Body of pancreas (tissue), 4 donors: ENCODE results near the gene AKR1C1. TPM values are rescaled to one million over a fixed set of nuclear protein-coding genes. Genes with fewer than 3 reads are reported as not detected.

ENCODE experiments used
- ATAC-seq: fragments of 150-250 bp; one replicate; pipeline ENCODE4 v1.9.1; 2016
- DNase-seq, 4 donors: peaks; one replicate each; pipeline ENCODE4 v3.0.0-alpha.2; 2019
- H3K27ac ChIP-seq, 4 donors: fragments of 200-600 bp; sonication (generic); 1 replicate in 3 of 4; 2 replicates in 1 of 4; pipeline versions ENCODE4 v1.5.1 to v1.6.1; 2016 to 2019; ENCODE audit warnings: mild to moderate bottlenecking in 1 of 4, mixed read lengths in 1 of 4, moderate library complexity in 1 of 4
- H3K27me3 ChIP-seq, 2 donors: fragments of 200-600 bp; sonication (generic); one replicate each; pipeline ENCODE4 v1.6.0; 2016; ENCODE audit warnings: mild to moderate bottlenecking in 1 of 2
- H3K36me3 ChIP-seq, 2 donors: fragments of 200-600 bp; sonication (generic); replicated peaks in 1 of 2; 2 replicates each; pipeline ENCODE4 v1.5.1; 2016; ENCODE audit warnings: low read depth in 2 of 2; ENCODE audit not compliant: insufficient read depth in 1 of 2
- H3K4me1 ChIP-seq: fragments of 200-600 bp; sonication (generic); one replicate; pipeline ENCODE4 v1.6.0; 2016
- H3K4me3 ChIP-seq, 2 donors: fragments of 200-600 bp; sonication (generic); 1 replicate in 1 of 2; 2 replicates in 1 of 2; pipeline ENCODE4 v1.5.1; 2016 to 2019
- H3K9me3 ChIP-seq, 3 donors: fragments of 200-600 bp; sonication (generic); 1 replicate in 2 of 3; 2 replicates in 1 of 3; pipeline ENCODE4 v1.5.1; 2016
- POLR2A ChIP-seq, 3 donors: fragments of 450-650 bp; IDR thresholded peaks; one replicate each; pipeline ENCODE4 v1.6.1; 2016; ENCODE audit warnings: antibody characterized with exemption in 3 of 3, mild to moderate bottlenecking in 2 of 3
- WGBS, 2 donors: methylation state at CpG; one replicate each; pipeline ENCODE4 v1.1.5; 2017; 5-methylcytosine and 5-hydroxymethylcytosine counted together
- intact Hi-C: fragments of 100-400 bp; cut with DNase I; formaldehyde crosslinking; loops from one replicate; pipeline ENCODE4 v1.15.1; 2023
- total RNA-seq, 2 donors: library from RNA; depleted of rRNA; stranded (reverse); fragments of >200 nt; gene quantifications; one replicate each; pipeline ENCODE4 v1.1.0, GENCODE V29; 2016
- TF ChIP-seq, protein P1 (sequence below), 7 experiments: fragments of 450-650 bp in 4 of 7; fragments of 200-600 bp in 3 of 7; sonication (generic) in 3 of 7; IDR thresholded peaks; one replicate each; pipeline ENCODE4 v1.5.1; 2016 to 2019; ENCODE audit warnings: antibody characterized with exemption in 7 of 7

AKR1C1 gene
- total RNA-seq, 2 donors from 2014 or later: 18.9 to 49.4 TPM

GRCh38 chr10:4943821-4944220 lies 19.4 kb upstream of the AKR1C1 start:
- WGBS, 2 donors: 72% methylated on average over 2 of the region's 2 CpGs
- Histone ChIP-seq H3K27me3 (no peaks in the 10 kb centered on the region), H3K36me3 (no peaks in the 10 kb centered on the region), H3K4me3 (no peak overlapping the region), H3K9me3 (no peaks in the 10 kb centered on the region), H3K27ac (peak overlapping the region in 2 of 4 donors; percentile 43 to 67), H3K4me1 (peaks cover 38% of the 10 kb centered on the region)
- no peak for TF ChIP-seq POLR2A (IDR thresholded peaks at IDR 0.05)
- TF ChIP-seq, protein P1, sequence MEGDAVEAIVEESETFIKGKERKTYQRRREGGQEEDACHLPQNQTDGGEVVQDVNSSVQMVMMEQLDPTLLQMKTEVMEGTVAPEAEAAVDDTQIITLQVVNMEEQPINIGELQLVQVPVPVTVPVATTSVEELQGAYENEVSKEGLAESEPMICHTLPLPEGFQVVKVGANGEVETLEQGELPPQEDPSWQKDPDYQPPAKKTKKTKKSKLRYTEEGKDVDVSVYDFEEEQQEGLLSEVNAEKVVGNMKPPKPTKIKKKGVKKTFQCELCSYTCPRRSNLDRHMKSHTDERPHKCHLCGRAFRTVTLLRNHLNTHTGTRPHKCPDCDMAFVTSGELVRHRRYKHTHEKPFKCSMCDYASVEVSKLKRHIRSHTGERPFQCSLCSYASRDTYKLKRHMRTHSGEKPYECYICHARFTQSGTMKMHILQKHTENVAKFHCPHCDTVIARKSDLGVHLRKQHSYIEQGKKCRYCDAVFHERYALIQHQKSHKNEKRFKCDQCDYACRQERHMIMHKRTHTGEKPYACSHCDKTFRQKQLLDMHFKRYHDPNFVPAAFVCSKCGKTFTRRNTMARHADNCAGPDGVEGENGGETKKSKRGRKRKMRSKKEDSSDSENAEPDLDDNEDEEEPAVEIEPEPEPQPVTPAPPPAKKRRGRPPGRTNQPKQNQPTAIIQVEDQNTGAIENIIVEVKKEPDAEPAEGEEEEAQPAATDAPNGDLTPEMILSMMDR (IDR thresholded peaks at IDR 0.05): no peak
- intact Hi-C loops: no loop called here
- no peak for DNase-seq
- no peak for ATAC-seq

DNA sequence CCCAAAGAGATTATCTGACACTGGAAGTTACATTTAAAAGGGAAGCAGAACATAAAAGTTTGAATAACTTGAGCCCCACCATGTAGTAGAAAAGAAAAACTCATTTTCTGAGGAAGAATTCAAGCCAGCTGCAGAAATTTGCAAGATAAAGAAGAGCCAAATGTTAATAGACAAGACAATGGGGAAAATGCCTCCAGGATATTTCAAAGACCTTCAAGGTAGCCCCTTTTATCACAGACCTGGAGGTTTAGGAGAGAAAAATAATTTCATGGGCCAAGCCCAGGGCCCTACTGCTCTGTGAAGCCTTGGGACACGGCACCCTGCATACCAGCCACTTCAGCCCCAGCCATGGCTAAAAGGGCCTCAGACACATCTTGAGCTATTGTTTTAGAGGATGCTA lies 18.4 kb upstream of the AKR1C1 start:
- Histone ChIP-seq H3K4me3 (no peak overlapping the region), H3K27ac (no peak overlapping the region), H3K27me3 (no peaks in the 10 kb centered on the region), H3K4me1 (peaks cover 41% of the 10 kb centered on the region), H3K36me3 (no peaks in the 10 kb centered on the region), H3K9me3 (no peaks in the 10 kb centered on the region)
- DNase-seq (no peak), ATAC-seq (no peak)
- TF ChIP-seq POLR2A (IDR thresholded peaks at IDR 0.05): no peak
- TF ChIP-seq, protein P1 (IDR thresholded peaks at IDR 0.05): no peak
- intact Hi-C loops: no loop called here
- WGBS, 2 donors: 88 to 100% methylated on average over 1 of the region's 1 CpG

GRCh38 chr10:4945766-4946717 lies 17.2 kb upstream of the AKR1C1 start:
- H3K36me3 ChIP-seq: no peaks in the 10 kb centered on the region
- H3K27ac ChIP-seq: peak overlapping the region in 3 of 4 donors; percentile 41 to 88 (median 83)
- no peak for DNase-seq
- intact Hi-C loops: no loop called here
- H3K4me3 ChIP-seq: no peak overlapping the region
- H3K9me3 ChIP-seq: no peaks in the 10 kb centered on the region
- no peaks in the 10 kb centered on the region for H3K27me3 ChIP-seq
- WGBS, 2 donors: 64 to 94% methylated on average over 2 of the region's 2 CpGs
- peaks cover 41% of the 10 kb centered on the region for H3K4me1 ChIP-seq
- TF ChIP-seq, protein P1 (IDR thresholded peaks at IDR 0.05): no peak
- no peak for ATAC-seq

GRCh38 chr10:4947039-4947634 lies 16.1 kb upstream of the AKR1C1 start:
- ATAC-seq (peak; percentile 38), DNase-seq (no peak)
- intact Hi-C loops: no loop called here
- TF ChIP-seq, protein P1 (IDR thresholded peaks at IDR 0.05): no peak
- TF ChIP-seq POLR2A (IDR thresholded peaks at IDR 0.05): no peak
- peaks cover 41% of the 10 kb centered on the region for H3K4me1 ChIP-seq
- no peaks in the 10 kb centered on the region for H3K36me3 ChIP-seq
- H3K4me3 ChIP-seq: no peak overlapping the region
- no peaks in the 10 kb centered on the region for H3K9me3 ChIP-seq
- no peaks in the 10 kb centered on the region for H3K27me3 ChIP-seq
- peak overlapping the region; percentile 68 to 88 (median 81) for H3K27ac ChIP-seq
